Epithelial cell of proximal tubule (primary cell): ENCODE data around the gene LIN52. TPM values are rescaled to one million over a fixed set of nuclear protein-coding genes. Genes with fewer than 3 reads are reported as not detected.
A peak's percentile ranks its signal among the peaks of the same experiment; 100 is the strongest.
"Not testable (repeated sequence)": the region's sequence is repeated elsewhere in the genome, so short reads cannot be mapped to it uniquely, and the experiment has no call there.

Experiments used
- DNase-seq: peaks from one replicate; pipeline ENCODE4 v3.0.0-alpha.2; 2011; ENCODE audit warnings: low read depth
- H3K4me3 ChIP-seq: 2 replicates; pipeline ENCODE4 v1.5.1; 2011; ENCODE audit warnings: low read depth, mild to moderate bottlenecking, low read length
- total RNA-seq: library from RNA; depleted of rRNA; stranded (reverse); fragments of >200 nt; gene quantifications from 2 replicates; pipeline ENCODE4 v1.2.3, GENCODE V29; 2015
- TF ChIP-seq, protein P1 (sequence below): conservative IDR thresholded peaks from 2 replicates; pipeline ENCODE4 v1.5.1; 2012; ENCODE audit warnings: low read depth, mild to moderate bottlenecking, low read length

Gene LIN52
- total RNA-seq, 1 donor from 2014 or later, result 4.6 TPM

DNA sequence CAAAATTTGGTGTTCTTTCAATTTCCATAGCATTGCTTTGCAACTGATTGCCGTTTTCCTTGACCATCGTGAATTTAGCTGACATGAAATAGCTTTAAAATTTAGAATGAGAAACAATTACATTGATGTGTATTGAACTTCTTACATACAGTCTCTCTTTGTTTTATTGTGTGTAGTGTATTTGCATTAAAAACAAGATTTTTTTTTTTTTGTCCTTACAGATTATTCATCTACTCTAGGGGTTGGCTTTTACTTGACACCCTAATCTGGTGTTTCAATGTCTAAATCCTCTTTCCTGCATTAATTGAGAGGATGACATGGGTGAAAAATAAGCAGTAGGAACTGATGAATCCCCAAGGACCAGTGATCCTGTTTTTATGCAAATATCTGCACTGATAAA lies 20.6 kb downstream of the LIN52 start:
- DNase-seq, result no peak
- TF ChIP-seq, protein P1, sequence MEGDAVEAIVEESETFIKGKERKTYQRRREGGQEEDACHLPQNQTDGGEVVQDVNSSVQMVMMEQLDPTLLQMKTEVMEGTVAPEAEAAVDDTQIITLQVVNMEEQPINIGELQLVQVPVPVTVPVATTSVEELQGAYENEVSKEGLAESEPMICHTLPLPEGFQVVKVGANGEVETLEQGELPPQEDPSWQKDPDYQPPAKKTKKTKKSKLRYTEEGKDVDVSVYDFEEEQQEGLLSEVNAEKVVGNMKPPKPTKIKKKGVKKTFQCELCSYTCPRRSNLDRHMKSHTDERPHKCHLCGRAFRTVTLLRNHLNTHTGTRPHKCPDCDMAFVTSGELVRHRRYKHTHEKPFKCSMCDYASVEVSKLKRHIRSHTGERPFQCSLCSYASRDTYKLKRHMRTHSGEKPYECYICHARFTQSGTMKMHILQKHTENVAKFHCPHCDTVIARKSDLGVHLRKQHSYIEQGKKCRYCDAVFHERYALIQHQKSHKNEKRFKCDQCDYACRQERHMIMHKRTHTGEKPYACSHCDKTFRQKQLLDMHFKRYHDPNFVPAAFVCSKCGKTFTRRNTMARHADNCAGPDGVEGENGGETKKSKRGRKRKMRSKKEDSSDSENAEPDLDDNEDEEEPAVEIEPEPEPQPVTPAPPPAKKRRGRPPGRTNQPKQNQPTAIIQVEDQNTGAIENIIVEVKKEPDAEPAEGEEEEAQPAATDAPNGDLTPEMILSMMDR, result no peak
- H3K4me3 ChIP-seq, result no peak overlapping the region

DNA sequence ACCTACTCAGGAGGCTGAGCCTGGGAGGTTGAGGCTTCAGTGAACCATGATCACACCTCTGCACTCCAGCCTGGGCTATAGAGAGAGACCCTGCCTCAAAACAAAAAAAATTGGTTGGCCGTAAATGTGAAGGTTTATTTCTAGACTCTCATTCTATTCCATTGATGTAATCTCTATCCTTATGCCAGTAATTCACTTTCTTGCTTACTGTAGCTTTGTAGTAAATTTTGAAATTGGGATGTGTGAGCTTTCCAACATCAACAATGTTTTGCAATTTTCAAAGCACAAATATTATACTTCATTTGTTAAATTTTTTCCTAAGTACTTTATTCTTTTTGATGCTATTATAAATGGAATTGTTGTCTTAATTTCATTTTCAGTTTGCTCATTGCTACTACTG lies 24.6 kb downstream of the LIN52 start:
- no peak overlapping the region for H3K4me3 ChIP-seq
- TF ChIP-seq, protein P1, result no peak
- DNase-seq, result no peak

DNA sequence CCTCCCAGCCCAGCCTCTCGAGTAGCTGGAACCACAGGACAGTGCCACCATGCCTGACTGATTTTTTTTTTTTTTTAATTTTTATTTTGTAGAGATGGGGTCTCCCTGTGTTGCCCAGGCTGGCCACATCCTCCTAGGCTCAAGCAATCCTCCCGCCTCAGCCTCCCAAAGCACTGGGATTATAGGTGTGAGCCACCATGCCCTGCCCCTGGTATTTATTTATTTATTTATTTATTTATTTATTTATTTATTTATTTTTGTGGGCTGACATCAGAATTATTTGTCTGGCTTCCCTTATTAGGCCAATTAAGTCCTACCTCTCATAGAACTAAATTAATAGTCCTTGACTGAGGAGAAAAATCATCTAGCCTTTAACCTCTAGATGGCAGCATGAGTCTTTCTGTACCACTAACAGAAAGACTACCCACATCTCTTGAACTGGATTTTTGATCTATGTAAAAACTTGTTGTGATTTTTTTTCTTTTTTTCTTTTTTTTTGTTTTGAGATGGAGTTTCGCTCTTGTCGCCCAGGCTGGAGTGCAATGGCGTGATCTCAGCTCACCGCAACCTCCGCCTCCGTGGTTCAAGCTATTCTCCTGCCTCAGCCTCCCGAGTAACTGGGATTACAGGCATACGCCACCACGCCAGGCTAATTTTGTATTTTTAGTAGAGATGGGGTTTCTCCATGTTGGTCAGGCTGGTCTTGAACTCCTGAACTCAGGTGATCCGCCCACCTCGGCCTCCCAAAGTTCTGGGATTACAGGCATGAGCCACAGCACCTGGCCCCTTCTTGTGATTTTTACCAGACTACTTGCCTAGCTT lies 26.9 kb downstream of the LIN52 start:
- H3K4me3 ChIP-seq, result not testable (repeated sequence)
- peak; percentile 23 for DNase-seq
- TF ChIP-seq, protein P1, result peak; percentile 71

DNA sequence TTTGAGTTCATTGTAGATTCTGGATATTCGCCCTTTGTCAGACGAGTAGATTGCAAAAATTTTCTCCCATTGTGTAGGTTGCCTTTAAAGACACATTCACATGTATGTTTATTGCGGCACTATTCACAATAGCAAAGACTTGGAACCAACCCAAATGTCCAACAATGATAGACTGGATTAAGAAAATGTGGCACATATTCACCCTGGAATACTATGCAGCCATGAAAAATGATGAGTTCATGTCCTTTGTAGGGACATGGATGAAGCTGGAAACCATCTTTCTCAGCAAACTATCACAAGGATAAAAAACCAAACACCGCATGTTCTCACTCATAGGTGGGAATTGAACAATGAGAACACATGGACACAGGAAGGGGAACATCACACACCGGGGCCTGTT lies 40.7 kb downstream of the LIN52 start:
- H3K4me3 ChIP-seq, DNase-seq: not testable (repeated sequence)

DNA sequence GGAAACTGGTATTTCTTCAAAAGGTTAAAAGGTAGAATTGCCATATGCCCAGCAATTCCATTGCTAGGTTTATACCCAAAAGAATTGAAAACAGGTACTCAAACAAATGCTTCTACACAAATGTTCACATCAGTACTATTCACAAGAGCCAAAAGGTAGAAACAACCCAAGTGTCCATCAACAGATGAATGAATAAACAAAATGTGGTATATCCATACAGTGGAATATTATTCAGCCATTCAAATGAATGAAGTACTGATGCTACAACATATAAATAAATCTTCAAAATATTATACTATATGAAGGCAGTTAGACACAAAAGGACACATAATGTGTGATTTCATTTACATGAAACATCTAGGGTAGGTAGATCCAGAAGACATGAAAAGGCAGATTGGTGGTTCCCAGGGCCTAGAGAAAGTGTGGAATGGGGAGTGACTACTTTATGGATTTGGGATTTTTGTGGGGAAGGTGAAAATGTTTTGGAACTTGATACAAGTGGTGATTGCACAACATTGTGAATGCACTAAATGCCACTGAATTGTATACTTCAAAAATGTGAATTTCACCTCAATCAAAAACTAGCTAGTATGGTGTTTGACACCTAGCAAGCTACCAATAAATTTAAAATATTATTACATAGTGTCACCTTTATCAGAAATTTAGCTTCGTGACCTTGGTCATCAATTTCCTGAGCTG lies 41.7 kb downstream of the LIN52 start:
- TF ChIP-seq, protein P1, result no peak
- H3K4me3 ChIP-seq, result no peak overlapping the region
- no peak for DNase-seq

DNA sequence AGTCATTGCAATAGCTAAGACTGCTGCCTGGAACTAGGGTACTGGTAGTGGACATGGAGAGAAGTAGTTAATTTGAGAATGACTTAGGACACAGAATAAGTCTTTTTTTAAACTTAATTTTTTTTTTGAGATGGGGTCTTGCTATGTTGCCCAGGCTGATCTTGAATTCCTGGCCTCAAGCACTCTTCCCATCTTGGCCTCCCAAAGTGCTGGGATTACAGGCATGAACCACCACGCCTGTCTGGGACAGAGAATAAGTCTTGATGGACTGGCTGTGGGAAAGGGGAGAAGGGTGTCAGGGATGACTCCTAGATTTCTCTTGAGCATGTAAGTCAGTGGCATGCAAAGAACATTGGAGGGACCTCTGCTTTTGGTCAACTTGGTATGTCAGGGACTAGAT lies 42.9 kb downstream of the LIN52 start:
- DNase-seq, result no peak
- H3K4me3 ChIP-seq, result no peak overlapping the region
- TF ChIP-seq, protein P1, result no peak

DNA sequence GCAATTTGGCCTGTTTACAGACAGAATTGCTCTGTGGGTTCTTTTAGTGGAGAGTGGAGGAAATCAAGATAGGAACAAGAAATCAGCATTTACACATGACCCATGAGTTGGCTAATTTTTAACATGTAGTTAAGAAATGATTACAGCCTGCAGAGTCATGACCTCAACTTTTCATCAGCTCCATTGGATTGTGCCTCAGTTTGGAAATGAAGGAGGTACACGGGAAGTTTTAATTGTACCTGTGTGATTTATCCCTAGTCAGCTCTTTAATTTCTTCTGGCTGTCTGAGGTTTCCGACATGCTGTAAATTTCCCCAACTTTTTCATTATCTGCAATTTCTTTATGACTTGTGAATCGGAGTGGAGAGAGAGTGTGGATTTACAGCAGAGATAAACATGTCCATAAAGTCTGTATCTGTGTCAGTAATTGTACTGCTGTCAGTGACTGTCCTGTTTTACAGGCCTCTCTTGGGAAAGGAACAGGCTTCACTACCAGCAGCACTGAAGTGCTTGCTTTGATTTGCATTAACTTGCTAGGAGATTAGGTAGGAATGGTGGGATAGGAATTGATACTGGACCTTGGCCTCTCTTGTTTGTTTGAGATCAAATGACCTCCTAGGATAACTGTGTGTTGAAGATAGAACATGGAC lies 49.2 kb downstream of the LIN52 start:
- TF ChIP-seq, protein P1, result no peak
- no peak for DNase-seq
- H3K4me3 ChIP-seq, result no peak overlapping the region
